Tibial nerve (tissue), 4 donors: ENCODE measurements around the gene PARD6B. TPM values are rescaled to one million over a fixed set of nuclear protein-coding genes. Genes with fewer than 3 reads are reported as not detected.

Experiments
- DNase-seq, 2 donors: peaks; one replicate each; pipeline ENCODE4 v3.0.0-alpha.2; 2019; ENCODE audit warnings: low spot score in 2 of 2
- H3K27ac ChIP-seq, 4 donors: fragments of 200-600 bp; sonication (generic) in 3 of 4; one replicate each; pipeline ENCODE4 v1.5.1; 2017 to 2019; ENCODE audit warnings: mild to moderate bottlenecking in 1 of 4
- H3K27me3 ChIP-seq, 2 donors: fragments of 200-600 bp; sonication (generic) in 1 of 2; one replicate each; pipeline versions ENCODE4 v1.5.1 to v1.6.0; 2017 to 2019
- H3K36me3 ChIP-seq, 3 donors: fragments of 200-600 bp; sonication (generic); one replicate each; pipeline ENCODE4 v1.5.1; 2018 to 2019
- H3K4me1 ChIP-seq, 4 donors: fragments of 200-600 bp; sonication (generic) in 3 of 4; one replicate each; pipeline ENCODE4 v1.5.1; 2017 to 2019
- H3K4me3 ChIP-seq, 4 donors: fragments of 200-600 bp; sonication (generic) in 3 of 4; one replicate each; pipeline ENCODE4 v1.5.1; 2017 to 2019; ENCODE audit warnings: mild to moderate bottlenecking in 1 of 4, moderate library complexity in 1 of 4
- H3K9me3 ChIP-seq, 4 donors: fragments of 200-600 bp; sonication (generic) in 3 of 4; one replicate each; pipeline ENCODE4 v1.5.1; 2017 to 2019
- CTCF ChIP-seq, 5 experiments: fragments of 200-600 bp in 3 of 5; fragments of 450-650 bp in 2 of 5; sonication (generic) in 3 of 5; IDR thresholded peaks; one replicate each; pipeline ENCODE4 v1.5.1; 2016 to 2019; ENCODE audit warnings: antibody characterized with exemption in 5 of 5, mild to moderate bottlenecking in 3 of 5, moderate library complexity in 2 of 5
- EP300 ChIP-seq, 2 donors: sonication (generic); formaldehyde crosslinking; IDR thresholded peaks; one replicate each; pipeline ENCODE4 v1.6.1; 2017; ENCODE audit warnings: antibody characterized with exemption in 2 of 2, mild to moderate bottlenecking in 1 of 2
- POLR2A ChIP-seq, 2 donors: fragments of 450-650 bp; IDR thresholded peaks; one replicate each; pipeline ENCODE4 v1.6.1; 2017; ENCODE audit warnings: antibody characterized with exemption in 2 of 2, mild to moderate bottlenecking in 2 of 2, moderate library complexity in 2 of 2
- WGBS, 2 donors: methylation state at CpG; one replicate each; pipeline ENCODE4 v1.1.5; 2018; 5-methylcytosine and 5-hydroxymethylcytosine counted together
- total RNA-seq, 4 donors: library from RNA; depleted of rRNA; stranded (reverse); fragments of >200 nt; gene quantifications; one replicate each; pipeline ENCODE4 v1.1.0, GENCODE V29; 2016

The PARD6B gene
- total RNA-seq, 4 donors from 2014 or later: 2.4 to 3.8 (median 3.5) TPM

- H3K9me3 ChIP-seq: no peaks in the 10 kb centered on the region
- peaks cover 0 to 5% (median 0%) of the 10 kb centered on the region in 3 donors for H3K36me3 ChIP-seq
- no peaks in the 10 kb centered on the region for H3K27me3 ChIP-seq
- H3K27ac ChIP-seq: no peak overlapping the region
- H3K4me3 ChIP-seq: no peak overlapping the region
- WGBS, 2 donors: 96 to 97% methylated on average over 3 of the region's 3 CpGs
- no peak for DNase-seq
- no peak for TF ChIP-seq EP300 (IDR thresholded peaks at IDR 0.05)
- no peak for TF ChIP-seq CTCF (IDR thresholded peaks at IDR 0.05)
- TF ChIP-seq POLR2A (IDR thresholded peaks at IDR 0.05): no peak
- H3K4me1 ChIP-seq: peaks cover 0 to 7% (median under 1%) of the 10 kb centered on the region in 4 donors
Observed at GRCh38 chr20:50753152-50753551, 21.8 kb downstream of the PARD6B start.

- Histone ChIP-seq H3K4me1 (no peaks in the 10 kb centered on the region), H3K27ac (no peak overlapping the region), H3K9me3 (no peaks in the 10 kb centered on the region), H3K36me3 (peaks cover 0 to 5% (median 0%) of the 10 kb centered on the region in 3 donors), H3K27me3 (no peaks in the 10 kb centered on the region), H3K4me3 (no peak overlapping the region)
- WGBS, 2 donors: 91 to 93% methylated on average over 4 of the region's 4 CpGs
- TF ChIP-seq POLR2A (IDR thresholded peaks at IDR 0.05) (no peak), CTCF (IDR thresholded peaks at IDR 0.05) (no peak), EP300 (IDR thresholded peaks at IDR 0.05) (no peak)
- DNase-seq: no peak
Observed at GRCh38 chr20:50754420-50754819, 23.0 kb downstream of the PARD6B start.

- Histone ChIP-seq H3K27ac (no peak overlapping the region), H3K4me3 (no peak overlapping the region), H3K36me3 (no peaks in the 10 kb centered on the region), H3K4me1 (no peaks in the 10 kb centered on the region), H3K27me3 (no peaks in the 10 kb centered on the region), H3K9me3 (no peaks in the 10 kb centered on the region)
- 80 to 87% methylated on average over 2 of the region's 2 CpGs for WGBS, 2 donors
- TF ChIP-seq EP300 (IDR thresholded peaks at IDR 0.05) (no peak), CTCF (IDR thresholded peaks at IDR 0.05) (no peak), POLR2A (IDR thresholded peaks at IDR 0.05) (no peak)
- no peak for DNase-seq
Observed at GRCh38 chr20:50756447-50756846, 25.1 kb downstream of the PARD6B start.

- no peak for TF ChIP-seq POLR2A (IDR thresholded peaks at IDR 0.05)
- no peak for TF ChIP-seq CTCF (IDR thresholded peaks at IDR 0.05)
- TF ChIP-seq EP300 (IDR thresholded peaks at IDR 0.05): no peak
- no peak overlapping the region for H3K4me3 ChIP-seq
- H3K27ac ChIP-seq: no peak overlapping the region
- no peaks in the 10 kb centered on the region for H3K27me3 ChIP-seq
- no peak for DNase-seq
- 72 to 75% methylated on average over 5 of the region's 5 CpGs for whole genome bisulfite sequencing, 2 donors
- H3K4me1 ChIP-seq: no peaks in the 10 kb centered on the region
- H3K9me3 ChIP-seq: no peaks in the 10 kb centered on the region
- H3K36me3 ChIP-seq: no peaks in the 10 kb centered on the region
Observed at GRCh38 chr20:50758469-50758868, 27.1 kb downstream of the PARD6B start.

- TF ChIP-seq EP300 (IDR thresholded peaks at IDR 0.05) (no peak), CTCF (IDR thresholded peaks at IDR 0.05) (no peak), POLR2A (IDR thresholded peaks at IDR 0.05) (no peak)
- DNase-seq: no peak
Observed at GRCh38 chr20:50758992-50759391, 27.6 kb downstream of the PARD6B start.

More at GRCh38 chr20:50758992-50759391, 27.6 kb downstream of the PARD6B start:
- Histone ChIP-seq H3K36me3 (no peaks in the 10 kb centered on the region), H3K4me1 (no peaks in the 10 kb centered on the region), H3K27me3 (no peaks in the 10 kb centered on the region), H3K9me3 (no peaks in the 10 kb centered on the region), H3K4me3 (no peak overlapping the region), H3K27ac (no peak overlapping the region)
- WGBS, 2 donors: 86 to 89% methylated on average over 3 of the region's 3 CpGs
